A549 (cell line): ENCODE data around the gene PTPRD. TPM values are rescaled to one million over a fixed set of nuclear protein-coding genes. Genes with fewer than 3 reads are reported as not detected.

Experiments used
- ATAC-seq, 2 experiments: fragments of 200-7000 bp in 1 of 2; fragments of >200 bp in 1 of 2; cut with Nextera tagmentation in 1 of 2; cut with Tn5 transposase in 1 of 2; 3 replicates each; pipeline versions ENCODE4 v1.8.0 to v1.9.1; 2018 to 2020; ENCODE audit warnings: mild to moderate bottlenecking in 1 of 2, moderate library complexity in 1 of 2
- CTCF ChIA-PET: fragments of 300-600 bp; sonication (Branson Sonifier 250); formaldehyde crosslinking; extraction: SDS; loops from one replicate; lab custom pipeline; 2021; ENCODE audit warnings: antibody characterized with exemption, inconsistent platforms; lab: Yijun Ruan, JAX
- POLR2A ChIA-PET: fragments of 350-600 bp; formaldehyde crosslinking; extraction: SDS; loops from one replicate; lab custom pipeline; 2021; ENCODE audit warnings: antibody characterized with exemption, inconsistent platforms; lab: Yijun Ruan, JAX
- DNase-seq, 2 experiments: peaks; one replicate each; pipeline versions ENCODE4 v3.0.0 to v3.0.0-alpha.2; 2011 to 2016; ENCODE audit warnings: low read depth in 1 of 2, low spot score in 1 of 2
- FAIRE-seq: peaks from 2 replicates; lab custom pipeline; 2011; peaks lifted over from hg19 to GRCh38; lab: Jason Lieb, UNC
- H3K27ac ChIP-seq, 2 experiments: fragments of >200 bp; sonication (Bioruptor Twin); formaldehyde crosslinking; 3 replicates each; pipeline ENCODE4 v1.5.1; 2016 to 2017
- H3K4me1 ChIP-seq: fragments of >200 bp; sonication (Bioruptor Twin); formaldehyde crosslinking; 3 replicates; pipeline ENCODE4 v1.6.1; 2016
- H3K4me2 ChIP-seq: fragments of >200 bp; sonication (Bioruptor Twin); formaldehyde crosslinking; 3 replicates; pipeline ENCODE4 v1.6.1; 2016
- H3K4me3 ChIP-seq: fragments of >200 bp; sonication (Bioruptor Twin); formaldehyde crosslinking; 3 replicates; pipeline ENCODE4 v1.5.1; 2016
- H3K9me3 ChIP-seq: fragments of >200 bp; sonication (Bioruptor Twin); formaldehyde crosslinking; 3 replicates; pipeline ENCODE4 v1.6.1; 2016
- CBX2 ChIP-seq: fragments of 200-600 bp; sonication (generic); IDR thresholded peaks from 2 replicates; pipeline ENCODE4 v1.6.1; 2016; ENCODE audit warnings: low read depth, mild to moderate bottlenecking, borderline replicate concordance
- CBX8 ChIP-seq: fragments of 200-600 bp; sonication (generic); IDR thresholded peaks from 2 replicates; pipeline ENCODE4 v1.6.1; 2016
- CHD2 ChIP-seq: fragments of 150-350 bp; IDR thresholded peaks from 2 replicates; pipeline ENCODE4 v1.6.1; 2014; ENCODE audit warnings: low read length; ENCODE audit not compliant: partially characterized antibody
- EHF ChIP-seq: fragments of 250-450 bp; sonication (Bioruptor Pico); IDR thresholded peaks from 2 replicates; pipeline ENCODE4 v1.5.0; 2020; ENCODE audit warnings: mild to moderate bottlenecking
- EP300 ChIP-seq, 2 experiments: fragments of >200 bp; sonication (Bioruptor Twin); formaldehyde crosslinking; IDR thresholded peaks; 2 replicates in 1 of 2; 3 replicates in 1 of 2; pipeline ENCODE4 v1.6.1; 2016 to 2017
- ESRRA ChIP-seq: fragments of 150-350 bp; IDR thresholded peaks from 2 replicates; pipeline ENCODE4 v1.6.1; 2014; ENCODE audit warnings: mild to moderate bottlenecking, low read length, borderline replicate concordance
- HEYL ChIP-seq: fragments of 250-450 bp; sonication (Bioruptor Pico); IDR thresholded peaks from 2 replicates; pipeline ENCODE4 v1.8.0; 2021; ENCODE audit warnings: mild to moderate bottlenecking, moderate library complexity
- HOXB13 ChIP-seq: fragments of 250-450 bp; sonication (Bioruptor Pico); IDR thresholded peaks from 2 replicates; pipeline ENCODE4 v1.5.0; 2020; ENCODE audit warnings: low read depth, mild to moderate bottlenecking, moderate library complexity
- HOXB5 ChIP-seq: fragments of 250-450 bp; sonication (Bioruptor Pico); IDR thresholded peaks from 2 replicates; pipeline ENCODE4 v1.5.0; 2020; ENCODE audit warnings: mild to moderate bottlenecking, moderate library complexity
- JUN ChIP-seq, 2 experiments: fragments of >200 bp; sonication (Bioruptor Twin); formaldehyde crosslinking; IDR thresholded peaks; 2 replicates in 1 of 2; 3 replicates in 1 of 2; pipeline ENCODE4 v1.6.1; 2016 to 2017
- KDM5A ChIP-seq: fragments of 200-600 bp; sonication (generic); IDR thresholded peaks from 2 replicates; pipeline ENCODE4 v1.6.1; 2016; ENCODE audit warnings: antibody characterized with exemption, mild to moderate bottlenecking
- NPAS2 ChIP-seq: fragments of 250-450 bp; sonication (Bioruptor Pico); IDR thresholded peaks from 2 replicates; pipeline ENCODE4 v1.8.0; 2022; ENCODE audit warnings: mild to moderate bottlenecking, moderate library complexity, borderline replicate concordance
- POLR2A ChIP-seq: IDR thresholded peaks from 2 replicates; pipeline ENCODE4 v1.6.1; 2012; ENCODE audit warnings: mild to moderate bottlenecking, low read length
- RFX5 ChIP-seq: fragments of 450-650 bp; IDR thresholded peaks from 2 replicates; pipeline ENCODE4 v1.7.1; 2014; ENCODE audit warnings: antibody characterized with exemption, mild to moderate bottlenecking, moderate library complexity
- RNF2 ChIP-seq: fragments of 200-600 bp; sonication (generic); IDR thresholded peaks from 2 replicates; pipeline ENCODE4 v1.6.1; 2016; ENCODE audit warnings: low read depth, mild to moderate bottlenecking, antibody characterized with exemption, moderate library complexity, borderline replicate concordance
- TFCP2L1 ChIP-seq: fragments of 250-450 bp; sonication (Bioruptor Pico); IDR thresholded peaks from 2 replicates; pipeline ENCODE4 v1.5.0; 2021; ENCODE audit warnings: mild to moderate bottlenecking
- TP53 ChIP-seq: fragments of 250-450 bp; sonication (Bioruptor Pico); IDR thresholded peaks from 2 replicates; pipeline ENCODE4 v1.5.0; 2021; ENCODE audit warnings: mild to moderate bottlenecking, moderate library complexity
- ZC3H11A ChIP-seq: fragments of 450-650 bp; IDR thresholded peaks from 2 replicates; pipeline ENCODE4 v1.6.1; 2014; ENCODE audit warnings: antibody characterized with exemption, mild to moderate bottlenecking
- ZSCAN20 ChIP-seq: fragments of 250-450 bp; sonication (Bioruptor Pico); IDR thresholded peaks from 2 replicates; pipeline ENCODE4 v1.8.0; 2022; ENCODE audit warnings: mild to moderate bottlenecking, moderate library complexity
- WGBS: methylation state at CpG from one replicate; pipeline ENCODE4 v1.1.6; 2017; ENCODE audit errors: missing lambda C conversion rate; 5-methylcytosine and 5-hydroxymethylcytosine counted together
- polyA plus RNA-seq, 4 experiments: library from polyadenylated mRNA; depleted of rRNA in 3 of 4; stranded (reverse); fragments of >200 nt; fragmentation: RNase III in 1 of 4; extraction: RNeasy Plus Mini Kit Qiagen cat#74134 plus additional on column Dnase treatment in 1 of 4; gene quantifications; 2 replicates in 3 of 4; 3 replicates in 1 of 4; pipeline ENCODE4 v1.2.3, GENCODE V29; 2011 to 2017
- TF ChIP-seq, protein P1 (sequence below): IDR thresholded peaks from 2 replicates; pipeline ENCODE4 v1.6.1; 2012; ENCODE audit warnings: low read depth, borderline replicate concordance
- TF ChIP-seq, protein P2 (sequence below): IDR thresholded peaks from 2 replicates; pipeline ENCODE4 v1.6.1; 2012
- TF ChIP-seq, protein P3 (sequence below): fragments of 450-650 bp; IDR thresholded peaks from 2 replicates; pipeline ENCODE4 v1.6.1; 2014; ENCODE audit warnings: antibody characterized with exemption
- TF ChIP-seq, protein P4 (sequence below): IDR thresholded peaks from 2 replicates; pipeline ENCODE4 v1.6.1; 2012
- TF ChIP-seq, protein P5 (sequence below): fragments of 250-450 bp; sonication (Bioruptor Pico); IDR thresholded peaks from 2 replicates; pipeline ENCODE4 v1.5.0; 2020; ENCODE audit warnings: low read depth, mild to moderate bottlenecking, moderate library complexity

Gene PTPRD
- polyA plus RNA-seq, 2 of the 4 experiments (the other 2 are of a cell fraction): 0.39 to 1.3 TPM

DNA sequence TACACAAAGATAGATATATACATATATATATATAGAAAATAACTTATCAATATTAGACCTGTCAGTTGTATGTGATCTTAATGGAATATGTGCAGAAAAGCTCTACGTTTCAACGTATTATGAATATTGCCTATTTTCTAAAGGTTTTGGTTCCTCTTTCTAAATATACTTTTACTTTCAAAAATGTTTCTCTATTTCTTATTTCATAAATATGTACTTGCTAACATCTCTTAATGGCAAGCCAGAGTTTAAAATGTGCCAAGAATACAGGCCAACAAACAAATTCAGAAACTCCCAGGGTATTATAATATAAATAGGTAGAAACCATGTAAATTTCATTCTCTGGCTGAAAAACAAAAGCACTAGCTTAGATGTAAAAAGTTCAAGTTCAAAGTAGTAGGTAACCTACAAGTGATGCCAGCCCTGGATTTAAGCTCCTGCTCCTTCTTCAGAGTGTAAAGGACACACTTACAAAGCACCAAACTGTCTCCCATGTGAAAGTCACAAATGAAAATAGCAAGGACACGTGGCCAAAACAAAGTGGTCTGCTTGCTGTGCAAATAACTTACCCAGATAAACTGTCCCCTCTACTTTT, 2128.1 kb downstream of the PTPRD start:
- no peak for ATAC-seq
- POLR2A ChIA-PET: no interaction called here

DNA sequence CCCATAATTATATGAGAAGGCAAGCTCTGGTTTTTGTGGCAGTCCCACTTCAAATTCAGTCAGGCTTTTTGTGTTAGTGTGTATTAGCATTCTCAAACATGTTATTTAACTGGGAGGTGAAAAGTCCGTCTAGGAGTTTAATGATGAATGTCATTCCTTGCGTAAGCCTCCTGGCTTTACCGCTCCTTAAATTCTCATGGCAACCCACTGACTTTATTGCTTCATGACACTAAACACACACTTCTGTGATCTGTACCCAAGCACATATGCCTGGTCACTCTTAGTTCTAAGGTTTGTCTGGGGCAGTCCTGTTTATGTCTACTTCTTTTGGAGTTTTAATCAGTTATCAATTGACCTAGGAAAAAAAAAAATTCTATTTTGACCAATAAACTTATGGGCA, 2135.4 kb downstream of the PTPRD start:
- 37% methylated on average over 3 of the region's 3 CpGs for WGBS
- FAIRE-seq (no peak), ATAC-seq (no peak), DNase-seq (no peak)
- POLR2A ChIA-PET: no interaction called here
- CTCF ChIA-PET: interaction anchor here (1.6 kb wide), 1 partner anchor 12 kb away, joined by 3 read pairs; no protein-coding TSS in a partner anchor
- no peak overlapping the region for H3K27ac ChIP-seq
- no peaks in the 10 kb centered on the region for H3K9me3 ChIP-seq
- H3K4me1 ChIP-seq: no peaks in the 10 kb centered on the region
- no peak overlapping the region for H3K4me2 ChIP-seq
- TF ChIP-seq NPAS2 (CRISPR knock-in tag): no peak
- no peak for TF ChIP-seq CBX8
- no peak for TF ChIP-seq CHD2
- no peak for TF ChIP-seq HOXB13 (CRISPR knock-in tag)
- no peak for TF ChIP-seq HOXB5
- TF ChIP-seq CBX2: no peak
- TF ChIP-seq, protein P1, sequence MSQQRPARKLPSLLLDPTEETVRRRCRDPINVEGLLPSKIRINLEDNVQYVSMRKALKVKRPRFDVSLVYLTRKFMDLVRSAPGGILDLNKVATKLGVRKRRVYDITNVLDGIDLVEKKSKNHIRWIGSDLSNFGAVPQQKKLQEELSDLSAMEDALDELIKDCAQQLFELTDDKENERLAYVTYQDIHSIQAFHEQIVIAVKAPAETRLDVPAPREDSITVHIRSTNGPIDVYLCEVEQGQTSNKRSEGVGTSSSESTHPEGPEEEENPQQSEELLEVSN: no peak
- TF ChIP-seq, protein P2, sequence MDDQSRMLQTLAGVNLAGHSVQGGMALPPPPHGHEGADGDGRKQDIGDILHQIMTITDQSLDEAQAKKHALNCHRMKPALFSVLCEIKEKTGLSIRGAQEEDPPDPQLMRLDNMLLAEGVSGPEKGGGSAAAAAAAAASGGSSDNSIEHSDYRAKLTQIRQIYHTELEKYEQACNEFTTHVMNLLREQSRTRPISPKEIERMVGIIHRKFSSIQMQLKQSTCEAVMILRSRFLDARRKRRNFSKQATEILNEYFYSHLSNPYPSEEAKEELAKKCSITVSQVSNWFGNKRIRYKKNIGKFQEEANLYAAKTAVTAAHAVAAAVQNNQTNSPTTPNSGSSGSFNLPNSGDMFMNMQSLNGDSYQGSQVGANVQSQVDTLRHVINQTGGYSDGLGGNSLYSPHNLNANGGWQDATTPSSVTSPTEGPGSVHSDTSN: no peak
- TF ChIP-seq ESRRA: no peak
- no peak overlapping the region for H3K4me3 ChIP-seq

More for the DNA sequence above, 2128.1 kb downstream of the PTPRD start:
- DNase-seq: no peak
- 6% methylated on average over 3 of the region's 3 CpGs for WGBS
- TF ChIP-seq ZSCAN20: no peak
- no peak for TF ChIP-seq TP53 (CRISPR knock-in tag)
- no peak for TF ChIP-seq EHF (CRISPR knock-in tag)
- no peak for TF ChIP-seq HEYL (CRISPR knock-in tag)
- TF ChIP-seq RNF2: no peak
- TF ChIP-seq, all 56 proteins: peak for 0
- H3K4me1 ChIP-seq: no peaks in the 10 kb centered on the region
- CTCF ChIA-PET: no interaction called here
- no peak overlapping the region for H3K4me2 ChIP-seq
- no peak overlapping the region for H3K27ac ChIP-seq
- no peaks in the 10 kb centered on the region for H3K9me3 ChIP-seq
- no peak overlapping the region for H3K4me3 ChIP-seq
- FAIRE-seq: no peak

DNA sequence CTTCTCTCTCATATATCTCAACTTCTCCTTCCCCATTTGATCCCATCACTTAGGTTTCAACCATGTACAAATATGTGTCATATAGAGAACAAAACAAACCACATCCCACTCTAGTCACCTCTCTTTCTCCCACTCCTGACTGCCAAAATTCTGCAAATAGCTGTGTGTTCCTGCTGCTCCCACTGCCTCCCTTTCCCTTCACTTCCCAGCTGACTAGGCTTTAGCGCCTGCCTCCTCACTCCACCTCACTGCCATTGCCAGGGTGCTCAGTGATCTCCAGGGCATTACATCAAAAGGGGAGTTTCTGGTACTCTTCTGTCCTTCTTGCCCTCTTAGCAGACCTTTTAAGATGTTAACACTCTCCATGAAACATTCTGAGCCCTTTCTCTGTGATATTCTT, 2137.9 kb downstream of the PTPRD start:
- Histone ChIP-seq H3K4me3 (no peak overlapping the region), H3K27ac (no peak overlapping the region), H3K4me2 (no peak overlapping the region), H3K4me1 (no peaks in the 10 kb centered on the region), H3K9me3 (no peaks in the 10 kb centered on the region)
- CTCF ChIA-PET: no interaction called here
- no peak for ATAC-seq
- no peak for DNase-seq
- POLR2A ChIA-PET: no interaction called here
- TF ChIP-seq JUN (IDR thresholded peaks at IDR 0.05): no peak
- no peak for TF ChIP-seq EP300 (IDR thresholded peaks at IDR 0.05)
- TF ChIP-seq, protein P2: no peak
- no peak for FAIRE-seq
- 5% methylated on average over 1 of the region's 1 CpG for WGBS

DNA sequence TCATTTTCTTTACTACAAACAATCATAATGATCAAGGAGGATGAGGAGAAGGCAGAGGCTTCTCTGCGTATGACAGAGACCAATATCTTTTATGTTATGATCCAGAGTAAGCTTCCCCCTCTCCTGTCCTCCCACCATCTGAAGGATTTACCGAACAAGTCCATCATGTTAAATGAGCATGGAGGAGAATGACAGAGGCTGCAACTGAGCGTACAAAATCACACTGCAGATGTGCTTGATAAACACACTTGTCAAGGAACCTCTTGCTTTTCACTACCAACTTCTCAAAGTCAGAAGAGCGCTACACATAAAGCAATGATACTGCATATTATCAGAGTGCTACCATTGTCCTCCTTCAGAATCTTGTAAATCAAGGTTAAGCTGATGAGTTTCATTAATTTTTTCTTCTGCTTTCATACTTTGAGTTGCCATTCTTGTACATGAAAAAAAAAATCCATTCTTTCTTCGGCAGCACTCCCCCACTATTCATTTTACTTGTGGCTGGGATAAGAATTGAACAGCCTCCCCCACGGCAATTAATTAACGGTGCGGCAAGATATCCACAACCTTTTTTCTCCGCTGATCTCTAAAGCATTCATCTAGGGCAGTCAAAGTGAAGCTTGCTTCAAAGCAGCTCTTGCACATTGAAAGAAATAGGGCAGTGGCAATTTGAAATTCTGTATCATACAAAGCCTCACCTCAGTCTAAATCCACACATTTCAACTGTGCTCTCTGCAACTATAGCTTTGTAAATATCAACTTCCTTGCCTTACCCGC, 2139.4 kb downstream of the PTPRD start:
- ChIA-PET CTCF (no interaction called here), POLR2A (no interaction called here)
- H3K4me1 ChIP-seq: no peaks in the 10 kb centered on the region
- H3K4me3 ChIP-seq: no peak overlapping the region
- DNase-seq (no peak), FAIRE-seq (no peak), ATAC-seq (no peak)
- 41% methylated on average over 10 of the region's 10 CpGs for WGBS
- H3K4me2 ChIP-seq: no peak overlapping the region
- no peak overlapping the region for H3K27ac ChIP-seq
- H3K9me3 ChIP-seq: no peaks in the 10 kb centered on the region
- TF ChIP-seq, protein P3, sequence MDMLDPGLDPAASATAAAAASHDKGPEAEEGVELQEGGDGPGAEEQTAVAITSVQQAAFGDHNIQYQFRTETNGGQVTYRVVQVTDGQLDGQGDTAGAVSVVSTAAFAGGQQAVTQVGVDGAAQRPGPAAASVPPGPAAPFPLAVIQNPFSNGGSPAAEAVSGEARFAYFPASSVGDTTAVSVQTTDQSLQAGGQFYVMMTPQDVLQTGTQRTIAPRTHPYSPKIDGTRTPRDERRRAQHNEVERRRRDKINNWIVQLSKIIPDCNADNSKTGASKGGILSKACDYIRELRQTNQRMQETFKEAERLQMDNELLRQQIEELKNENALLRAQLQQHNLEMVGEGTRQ: no peak
- TF ChIP-seq RFX5 (no peak), ZC3H11A (no peak), HOXB13 (CRISPR knock-in tag) (no peak), CHD2 (no peak), KDM5A (no peak), POLR2A (no peak), TFCP2L1 (CRISPR knock-in tag) (no peak)
- TF ChIP-seq, protein P4, sequence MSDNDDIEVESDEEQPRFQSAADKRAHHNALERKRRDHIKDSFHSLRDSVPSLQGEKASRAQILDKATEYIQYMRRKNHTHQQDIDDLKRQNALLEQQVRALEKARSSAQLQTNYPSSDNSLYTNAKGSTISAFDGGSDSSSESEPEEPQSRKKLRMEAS: no peak
- TF ChIP-seq, protein P5, sequence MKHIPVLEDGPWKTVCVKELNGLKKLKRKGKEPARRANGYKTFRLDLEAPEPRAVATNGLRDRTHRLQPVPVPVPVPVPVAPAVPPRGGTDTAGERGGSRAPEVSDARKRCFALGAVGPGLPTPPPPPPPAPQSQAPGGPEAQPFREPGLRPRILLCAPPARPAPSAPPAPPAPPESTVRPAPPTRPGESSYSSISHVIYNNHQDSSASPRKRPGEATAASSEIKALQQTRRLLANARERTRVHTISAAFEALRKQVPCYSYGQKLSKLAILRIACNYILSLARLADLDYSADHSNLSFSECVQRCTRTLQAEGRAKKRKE (CRISPR knock-in tag): no peak
- TF ChIP-seq, protein P2: no peak
